Keratinocyte (primary cell): ENCODE results near the gene SLC27A2. TPM values are rescaled to one million over a fixed set of nuclear protein-coding genes. Genes with fewer than 3 reads are reported as not detected.

ENCODE experiments used
- DNase-seq: peaks from one replicate; pipeline ENCODE4 v3.0.0-alpha.2; 2011; ENCODE audit warnings: low read depth, missing footprints, low spot score
- FAIRE-seq: peaks from 2 replicates; lab custom pipeline; 2011; peaks lifted over from hg19 to GRCh38; lab: Jason Lieb, UNC
- H2AFZ ChIP-seq: 2 replicates; pipeline ENCODE4 v1.6.0; 2012; ENCODE audit warnings: low read length, control low read depth, inconsistent platforms; ENCODE audit not compliant: control insufficient read depth
- H3K27ac ChIP-seq: 2 replicates; pipeline ENCODE4 v1.5.1; 2011; ENCODE audit warnings: low read length; ENCODE audit not compliant: control insufficient read depth, insufficient read depth
- H3K27me3 ChIP-seq: 3 replicates; pipeline ENCODE4 v1.6.0; 2011; ENCODE audit warnings: low read length; ENCODE audit not compliant: control insufficient read depth, insufficient read depth; ENCODE audit errors: extremely low read depth
- H3K36me3 ChIP-seq, 2 experiments: 2 replicates in 1 of 2; 3 replicates in 1 of 2; pipeline ENCODE4 v1.5.1; 2011; ENCODE audit warnings: low read length in 2 of 2, mild to moderate bottlenecking in 1 of 2; ENCODE audit not compliant: control insufficient read depth in 2 of 2, insufficient read depth in 2 of 2; ENCODE audit errors: extremely low read depth in 1 of 2
- H3K4me1 ChIP-seq: 3 replicates; pipeline ENCODE4 v1.5.1; 2011; ENCODE audit warnings: low read length; ENCODE audit not compliant: control insufficient read depth, insufficient read depth; ENCODE audit errors: extremely low read depth
- H3K4me2 ChIP-seq: 3 replicates; pipeline ENCODE4 v1.6.0; 2011; ENCODE audit warnings: low read depth, low read length; ENCODE audit not compliant: control insufficient read depth, insufficient read depth; ENCODE audit errors: extremely low read depth
- H3K4me3 ChIP-seq, 3 experiments: fragments of 200-600 bp in 1 of 3; sonication (generic) in 1 of 3; 2 replicates in 2 of 3; 3 replicates in 1 of 3; pipeline ENCODE4 v1.5.1; 2011 to 2016; ENCODE audit warnings: low read length in 3 of 3, mild to moderate bottlenecking in 3 of 3, control low read depth in 2 of 3, inconsistent platforms in 1 of 3, low read depth in 1 of 3, mixed read lengths in 1 of 3, mixed run types in 1 of 3, moderate library complexity in 1 of 3; ENCODE audit not compliant: control insufficient read depth in 2 of 3, insufficient read depth in 2 of 3; ENCODE audit errors: extremely low read depth in 1 of 3
- H3K79me2 ChIP-seq: 2 replicates; pipeline ENCODE4 v1.6.0; 2012; ENCODE audit warnings: low read length; ENCODE audit not compliant: control insufficient read depth, insufficient read depth
- H3K9ac ChIP-seq: 3 replicates; pipeline ENCODE4 v1.6.0; 2011; ENCODE audit warnings: low read length; ENCODE audit not compliant: control insufficient read depth, insufficient read depth; ENCODE audit errors: extremely low read depth
- H3K9me1 ChIP-seq: 3 replicates; pipeline ENCODE4 v1.6.0; 2011; ENCODE audit warnings: low read length; ENCODE audit not compliant: control insufficient read depth, insufficient read depth; ENCODE audit errors: extremely low read depth
- H3K9me3 ChIP-seq: 2 replicates; pipeline ENCODE4 v1.5.1; 2012; ENCODE audit warnings: low read depth, low read length; ENCODE audit not compliant: control insufficient read depth
- H4K20me1 ChIP-seq: 3 replicates; pipeline ENCODE4 v1.6.0; 2011; ENCODE audit warnings: low read length; ENCODE audit not compliant: control insufficient read depth, insufficient read depth; ENCODE audit errors: extremely low read depth
- EZH2 ChIP-seq: IDR thresholded peaks from one replicate; pipeline ENCODE4 v1.6.1; 2012; ENCODE audit warnings: inconsistent platforms, mild to moderate bottlenecking, low read length, moderate library complexity
- dilution Hi-C: fragments of 300-500 bp; cut with MboI; formaldehyde crosslinking; loops from one replicate; pipeline ENCODE4 v1.7.0; 2020; ENCODE audit warnings: low sequenced_read_pairs; ENCODE audit not compliant: extremely low pct_ligation_motif_present
- polyA plus RNA-seq, 5 experiments: library from polyadenylated mRNA; depleted of rRNA in 3 of 5; stranded (reverse) in 3 of 5; stranded (forward) in 1 of 5; unstranded in 1 of 5; fragments of >200 nt; gene quantifications; 1 replicate in 1 of 5; 2 replicates in 3 of 5; 3 replicates in 1 of 5; pipeline versions ENCODE4 v1.2.1 to v1.2.3, GENCODE V29; 2011 to 2012; ENCODE audit warnings: missing spikeins in 2 of 5, low read depth in 1 of 5, low replicate concordance in 1 of 5
- TF ChIP-seq, protein P1 (sequence below), 3 experiments: IDR thresholded peaks in 1 of 3; conservative IDR thresholded peaks in 1 of 3; optimal IDR thresholded peaks in 1 of 3; 2 replicates in 2 of 3; 3 replicates in 1 of 3; pipeline versions ENCODE3 to v1.5.1; 2011; ENCODE audit warnings: low read length in 3 of 3, mild to moderate bottlenecking in 3 of 3, moderate library complexity in 2 of 3, control low read depth in 1 of 3, inconsistent platforms in 1 of 3; ENCODE audit not compliant: insufficient read depth in 2 of 3; ENCODE audit errors: extremely low read depth in 1 of 3

SLC27A2 gene
- polyA plus RNA-seq, 1 donor (not counting 4 experiments of a cell fraction or from before 2014, with no cell fraction given): 0.34 TPM

DNA sequence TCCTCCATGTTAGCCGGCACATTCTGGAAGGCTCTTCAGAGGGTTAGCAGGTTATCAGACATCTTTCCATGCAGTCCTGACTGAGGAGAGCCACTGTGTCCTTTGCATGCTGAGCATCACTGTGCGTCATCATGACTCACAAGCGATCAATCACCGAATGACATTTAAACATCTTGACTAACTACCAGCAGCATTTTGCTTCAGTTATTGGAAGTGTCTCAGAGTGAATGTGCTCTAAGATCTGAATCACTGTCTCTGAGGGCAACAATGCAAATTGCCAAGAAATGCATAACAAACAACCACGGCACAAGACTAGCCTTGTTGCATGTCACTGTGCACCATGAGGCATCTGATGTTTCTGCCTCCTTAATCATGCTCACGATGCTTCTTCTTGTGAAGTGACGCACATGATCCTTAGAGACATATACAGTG, 44.6 kb upstream of the SLC27A2 start:
- H3K79me2 ChIP-seq: no peaks in the 10 kb centered on the region
- H3K27ac ChIP-seq: peak overlapping the region; percentile 40
- no peaks in the 10 kb centered on the region for H4K20me1 ChIP-seq
- H3K36me3 ChIP-seq: no peaks in the 10 kb centered on the region
- peak; percentile 97 for FAIRE-seq
- no peaks in the 10 kb centered on the region for H3K9me3 ChIP-seq
- H3K9me1 ChIP-seq: no peaks in the 10 kb centered on the region
- H3K4me1 ChIP-seq: peaks cover 24% of the 10 kb centered on the region
- no peak overlapping the region for H3K4me3 ChIP-seq
- no peak overlapping the region for H2AFZ ChIP-seq
- H3K4me2 ChIP-seq: peak overlapping the region; percentile 11
- dilution Hi-C loops: no loop called here
- peak; percentile 97 for DNase-seq
- no peaks in the 10 kb centered on the region for H3K27me3 ChIP-seq
- H3K9ac ChIP-seq: no peak overlapping the region
- TF ChIP-seq, protein P1, sequence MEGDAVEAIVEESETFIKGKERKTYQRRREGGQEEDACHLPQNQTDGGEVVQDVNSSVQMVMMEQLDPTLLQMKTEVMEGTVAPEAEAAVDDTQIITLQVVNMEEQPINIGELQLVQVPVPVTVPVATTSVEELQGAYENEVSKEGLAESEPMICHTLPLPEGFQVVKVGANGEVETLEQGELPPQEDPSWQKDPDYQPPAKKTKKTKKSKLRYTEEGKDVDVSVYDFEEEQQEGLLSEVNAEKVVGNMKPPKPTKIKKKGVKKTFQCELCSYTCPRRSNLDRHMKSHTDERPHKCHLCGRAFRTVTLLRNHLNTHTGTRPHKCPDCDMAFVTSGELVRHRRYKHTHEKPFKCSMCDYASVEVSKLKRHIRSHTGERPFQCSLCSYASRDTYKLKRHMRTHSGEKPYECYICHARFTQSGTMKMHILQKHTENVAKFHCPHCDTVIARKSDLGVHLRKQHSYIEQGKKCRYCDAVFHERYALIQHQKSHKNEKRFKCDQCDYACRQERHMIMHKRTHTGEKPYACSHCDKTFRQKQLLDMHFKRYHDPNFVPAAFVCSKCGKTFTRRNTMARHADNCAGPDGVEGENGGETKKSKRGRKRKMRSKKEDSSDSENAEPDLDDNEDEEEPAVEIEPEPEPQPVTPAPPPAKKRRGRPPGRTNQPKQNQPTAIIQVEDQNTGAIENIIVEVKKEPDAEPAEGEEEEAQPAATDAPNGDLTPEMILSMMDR (optimal IDR thresholded peaks at IDR 0.05 in 1 of 3, IDR thresholded peaks at IDR 0.05 in 1 of 3, conservative IDR thresholded peaks at IDR 0.05 in 1 of 3; ENCODE audit: extremely low read depth in 1 of 3, insufficient read depth in 2 of 3, low read length in 3 of 3): no peak
- no peak for TF ChIP-seq EZH2

DNA sequence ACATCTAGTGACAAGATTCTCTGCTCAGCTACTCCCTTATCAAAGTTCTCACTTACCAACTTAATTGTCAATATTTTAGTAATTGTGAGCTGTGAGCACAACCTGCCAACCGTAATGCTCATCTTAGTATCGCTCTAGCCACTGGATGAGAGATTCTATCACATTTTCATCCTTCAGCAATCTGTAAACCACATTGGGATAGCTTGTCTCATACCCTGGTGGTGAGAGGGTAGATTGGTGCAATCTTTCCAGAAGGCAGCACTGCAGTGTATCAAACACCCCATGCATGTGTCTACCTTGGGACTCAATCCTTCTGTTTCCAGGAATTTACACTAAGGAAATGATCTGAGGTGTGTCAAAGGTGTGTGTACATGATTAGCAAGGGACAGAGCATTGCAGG, 44.1 kb upstream of the SLC27A2 start:
- TF ChIP-seq, protein P1 (optimal IDR thresholded peaks at IDR 0.05 in 1 of 3, IDR thresholded peaks at IDR 0.05 in 1 of 3, conservative IDR thresholded peaks at IDR 0.05 in 1 of 3; ENCODE audit: extremely low read depth in 1 of 3, insufficient read depth in 2 of 3, low read length in 3 of 3): no peak
- no peak for TF ChIP-seq EZH2
- peaks cover 24% of the 10 kb centered on the region for H3K4me1 ChIP-seq
- no peak overlapping the region for H3K9ac ChIP-seq
- H3K9me3 ChIP-seq: no peaks in the 10 kb centered on the region
- H4K20me1 ChIP-seq: no peaks in the 10 kb centered on the region
- no peaks in the 10 kb centered on the region for H3K79me2 ChIP-seq
- FAIRE-seq: no peak
- H3K4me3 ChIP-seq: no peak overlapping the region
- dilution Hi-C loops: no loop called here
- H3K4me2 ChIP-seq: peak overlapping the region; percentile 11
- no peak overlapping the region for H2AFZ ChIP-seq
- no peaks in the 10 kb centered on the region for H3K27me3 ChIP-seq
- no peaks in the 10 kb centered on the region for H3K36me3 ChIP-seq
- no peak for DNase-seq
- no peaks in the 10 kb centered on the region for H3K9me1 ChIP-seq
- H3K27ac ChIP-seq: peak overlapping the region; percentile 40
